HCT116 (cell line): Measurements from ENCODE around the gene UBAP2L. TPM values are rescaled to one million over a fixed set of nuclear protein-coding genes. Genes with fewer than 3 reads are reported as not detected.
"Not testable (repeated sequence)": the region's sequence is repeated elsewhere in the genome, so short reads cannot be mapped to it uniquely, and the experiment has no call there.

Experiments used
- ATAC-seq: fragments of 200-7000 bp; cut with Tn5 transposase; 2 replicates; pipeline ENCODE4 v1.9.1; 2020; ENCODE audit warnings: mild to moderate bottlenecking, moderate library complexity
- BruUV-seq: library from RNA; stranded (reverse); fragments of 400-500 nt; replicated peaks from 2 replicates; lab custom pipeline; 2021; lab: Mats Ljungman, UMichigan
- CTCF ChIA-PET: fragments of 300-600 bp; sonication (Branson Sonifier 250); formaldehyde crosslinking; loops from one replicate; lab custom pipeline; 2021; ENCODE audit warnings: antibody characterized with exemption; lab: Charles Lee
- POLR2A ChIA-PET: fragments of 300-600, 350-600 bp; sonication (Branson Sonifier 250); formaldehyde crosslinking; loops from one replicate; lab custom pipeline; 2021; ENCODE audit warnings: antibody characterized with exemption; lab: Charles Lee
- RAD21 ChIA-PET, 2 experiments: fragments of 300-600 bp; sonication (Branson Sonifier 250); formaldehyde crosslinking; loops; one replicate each; lab custom pipeline; 2023; ENCODE audit warnings: low total read pairs in 2 of 2; ENCODE audit not compliant: uncharacterized antibody in 2 of 2, unreplicated experiment in 2 of 2, low non-redundant PET in 1 of 2; lab: Charles Lee
- DNase-seq: peaks from one replicate; pipeline ENCODE4 v3.0.0-alpha.2; 2010; ENCODE audit warnings: low read depth, low spot score
- H2AFZ ChIP-seq: fragments of 200-600 bp; shearing (Covaris generic), sonication (generic); 2 replicates; pipeline ENCODE4 v1.6.1; 2017; ENCODE audit warnings: low read depth, mixed run types, mixed read lengths, antibody characterized with exemption, low read length; ENCODE audit not compliant: poor library complexity, severe bottlenecking
- H3K27ac ChIP-seq: 2 replicates; pipeline ENCODE4 v1.5.1; 2012; ENCODE audit warnings: low read depth, low read length
- H3K27me3 ChIP-seq: fragments of 200-600 bp; sonication (generic); 2 replicates; pipeline ENCODE4 v1.6.1; 2016; ENCODE audit warnings: mixed run types, low read length, mixed read lengths; ENCODE audit not compliant: insufficient read depth
- H3K36me3 ChIP-seq, 2 experiments: fragments of 200-500 bp in 1 of 2; fragments of 200-600 bp in 1 of 2; sonication (Bioruptor generic) in 1 of 2; sonication (generic) in 1 of 2; 2 replicates each; pipeline versions ENCODE4 v1.5.1 to v1.6.1; 2014 to 2016; ENCODE audit warnings: low read length in 2 of 2, inconsistent platforms in 1 of 2, mixed read lengths in 1 of 2, mixed run types in 1 of 2; ENCODE audit not compliant: insufficient read depth in 2 of 2, control insufficient read depth in 1 of 2
- H3K4me1 ChIP-seq, 2 experiments: fragments of 200-600 bp in 1 of 2; sonication (generic) in 1 of 2; 2 replicates each; pipeline versions ENCODE4 v1.5.1 to v1.6.1; 2012 to 2017; ENCODE audit warnings: low read length in 2 of 2, inconsistent platforms in 1 of 2, mild to moderate bottlenecking in 1 of 2, mixed read lengths in 1 of 2, mixed run types in 1 of 2, moderate library complexity in 1 of 2; ENCODE audit not compliant: insufficient read depth in 2 of 2, control insufficient read depth in 1 of 2
- H3K4me2 ChIP-seq: fragments of 200-600 bp; sonication (generic); 2 replicates; pipeline ENCODE4 v1.6.1; 2017; ENCODE audit warnings: mixed run types, low read length, mixed read lengths
- H3K4me3 ChIP-seq, 2 experiments: fragments of 200-600 bp in 1 of 2; sonication (generic) in 1 of 2; replicated peaks in 1 of 2; 2 replicates each; pipeline ENCODE4 v1.5.1; 2011 to 2016; ENCODE audit warnings: low read length in 2 of 2, control low read depth in 1 of 2, low read depth in 1 of 2, mild to moderate bottlenecking in 1 of 2, mixed read lengths in 1 of 2, mixed run types in 1 of 2
- H3K79me2 ChIP-seq: fragments of 200-600 bp; sonication (generic); 2 replicates; pipeline ENCODE4 v1.6.1; 2017; ENCODE audit warnings: mild to moderate bottlenecking, mixed run types, low read length, moderate library complexity, mixed read lengths; ENCODE audit not compliant: insufficient read depth
- H3K9ac ChIP-seq: fragments of 200-600 bp; sonication (generic); 2 replicates; pipeline ENCODE4 v1.6.1; 2016; ENCODE audit warnings: low read length, mixed read lengths
- H3K9me2 ChIP-seq: fragments of 200-600 bp; sonication (generic), shearing (Covaris generic); 2 replicates; pipeline ENCODE4 v1.6.1; 2017; ENCODE audit warnings: mixed run types, mild to moderate bottlenecking, moderate library complexity; ENCODE audit not compliant: insufficient read depth
- H3K9me3 ChIP-seq, 2 experiments: fragments of 200-500 bp in 1 of 2; fragments of 200-600 bp in 1 of 2; sonication (Bioruptor generic) in 1 of 2; sonication (generic) in 1 of 2; 2 replicates each; pipeline ENCODE4 v1.6.1; 2014 to 2017; ENCODE audit warnings: low read length in 2 of 2, mixed read lengths in 2 of 2, inconsistent platforms in 1 of 2, low read depth in 1 of 2, mild to moderate bottlenecking in 1 of 2, mixed run types in 1 of 2, moderate library complexity in 1 of 2; ENCODE audit not compliant: control insufficient read depth in 1 of 2, insufficient read depth in 1 of 2
- H4K20me1 ChIP-seq: fragments of 200-600 bp; sonication (generic), shearing (Covaris generic); 2 replicates; pipeline ENCODE4 v1.6.1; 2017; ENCODE audit warnings: mixed run types, mild to moderate bottlenecking, moderate library complexity; ENCODE audit not compliant: insufficient read depth
- ATF3 ChIP-seq: IDR thresholded peaks from 2 replicates; pipeline ENCODE4 v1.6.1; 2012
- CBX3 ChIP-seq: IDR thresholded peaks from 2 replicates; pipeline ENCODE4 v1.6.1; 2012; ENCODE audit warnings: low read depth
- CEBPB ChIP-seq: IDR thresholded peaks from 2 replicates; pipeline ENCODE4 v1.6.1; 2012; ENCODE audit warnings: low read depth
- EGR1 ChIP-seq: IDR thresholded peaks from 2 replicates; pipeline ENCODE4 v1.6.1; 2012; ENCODE audit warnings: low read depth
- ELF1 ChIP-seq: IDR thresholded peaks from 2 replicates; pipeline ENCODE4 v1.6.1; 2012; ENCODE audit warnings: low read depth, borderline replicate concordance
- EZH2 ChIP-seq: fragments of 200-600 bp; sonication (generic); IDR thresholded peaks from 2 replicates; pipeline ENCODE4 v1.6.1; 2017; ENCODE audit warnings: antibody characterized with exemption, mixed run types
- JUND ChIP-seq: IDR thresholded peaks from 2 replicates; pipeline ENCODE4 v1.6.1; 2012
- POLR2A ChIP-seq: IDR thresholded peaks from 2 replicates; pipeline ENCODE4 v1.7.0; 2011; ENCODE audit warnings: borderline replicate concordance; ENCODE audit not compliant: insufficient read depth, insufficient read length; ENCODE audit errors: extremely low read depth
- POLR2AphosphoS5 ChIP-seq: IDR thresholded peaks from 2 replicates; pipeline ENCODE4 v1.6.1; 2011; ENCODE audit warnings: mild to moderate bottlenecking, low read depth, low read length, moderate library complexity
- RAD21 ChIP-seq: IDR thresholded peaks from 2 replicates; pipeline ENCODE4 v1.6.1; 2012; ENCODE audit warnings: low read depth, mild to moderate bottlenecking
- SIN3A ChIP-seq: IDR thresholded peaks from 2 replicates; pipeline ENCODE4 v1.6.1; 2012; ENCODE audit warnings: low read depth
- SP1 ChIP-seq: IDR thresholded peaks from 2 replicates; pipeline ENCODE4 v1.6.1; 2012; ENCODE audit warnings: low read depth
- SRF ChIP-seq: IDR thresholded peaks from 2 replicates; pipeline ENCODE4 v1.6.1; 2012; ENCODE audit warnings: low read depth
- TCF7L2 ChIP-seq: IDR thresholded peaks from 2 replicates; pipeline ENCODE4 v1.7.0; 2011; ENCODE audit warnings: borderline replicate concordance, inconsistent platforms; ENCODE audit not compliant: insufficient read depth, insufficient read length; ENCODE audit errors: extremely low read depth
- intact Hi-C: fragments of 100-400 bp; cut with micrococcal nuclease; formaldehyde crosslinking; loops from 2 replicates; pipeline ENCODE4 v1.10.0; 2022
- total RNA-seq: library from RNA; stranded (reverse); gene quantifications from one replicate; pipeline ENCODE4 v1.2.1, GENCODE V29; 2021; ENCODE audit not compliant: unreplicated experiment
- TF ChIP-seq, protein P1 (sequence below): IDR thresholded peaks from 2 replicates; pipeline ENCODE4 v1.6.1; 2012
- TF ChIP-seq, protein P2 (sequence below): IDR thresholded peaks from 2 replicates; pipeline ENCODE4 v1.6.1; 2011; ENCODE audit warnings: mild to moderate bottlenecking, low read length, moderate library complexity; ENCODE audit not compliant: insufficient replicate concordance; ENCODE audit errors: extremely low read depth
- TF ChIP-seq, protein P3 (sequence below), 3 experiments: fragments of 200-600 bp in 1 of 3; sonication (generic) in 1 of 3; IDR thresholded peaks in 2 of 3; conservative IDR thresholded peaks in 1 of 3; 2 replicates each; pipeline ENCODE4 v1.5.1; 2012 to 2017; ENCODE audit warnings: low read depth in 2 of 3, low read length in 2 of 3, antibody characterized with exemption in 1 of 3, borderline replicate concordance in 1 of 3, control low read depth in 1 of 3, mild to moderate bottlenecking in 1 of 3, mixed read lengths in 1 of 3, mixed run types in 1 of 3, moderate library complexity in 1 of 3; ENCODE audit not compliant: insufficient read depth in 1 of 3

Gene UBAP2L
- total RNA-seq, 1 experiment from 2014 or later: 189 TPM

DNA sequence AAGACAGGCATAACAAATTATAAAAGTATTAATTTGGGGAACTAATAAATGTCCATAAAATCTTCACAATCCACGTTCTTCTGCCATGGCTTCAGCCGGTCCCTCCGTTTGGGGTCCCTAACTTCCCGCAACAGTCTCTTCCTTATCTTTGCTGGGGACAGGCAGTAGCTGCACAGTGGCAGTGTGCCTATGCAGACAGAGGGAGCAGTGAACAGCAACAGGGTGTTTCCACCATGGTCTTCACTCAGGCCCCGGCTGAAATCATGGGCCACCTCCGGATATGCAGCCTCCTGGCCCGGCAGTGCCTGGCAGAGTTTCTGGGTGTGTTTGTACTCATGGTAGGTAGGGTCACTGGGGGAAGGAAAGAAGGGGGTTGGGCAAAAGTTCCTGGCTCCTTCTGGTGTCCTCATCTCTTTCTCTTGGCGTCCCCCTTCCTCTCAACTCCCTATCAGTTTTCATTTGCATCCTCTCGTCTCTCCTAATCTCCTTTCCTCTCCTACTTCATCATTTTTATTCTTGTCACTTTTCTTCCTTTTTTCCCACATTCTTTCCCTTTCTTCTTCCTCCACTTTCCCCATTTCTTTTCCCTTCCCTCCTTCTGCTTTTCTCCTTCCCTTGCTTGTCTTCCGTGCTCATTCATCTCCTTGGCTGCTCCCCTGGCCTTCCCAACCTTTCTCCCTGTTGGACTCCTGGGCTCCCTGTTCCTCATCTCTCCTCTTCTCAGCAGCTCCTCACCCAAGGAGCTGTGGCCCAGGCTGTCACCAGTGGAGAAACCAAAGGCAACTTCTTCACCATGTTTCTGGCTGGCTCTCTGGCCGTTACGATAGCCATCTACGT is 91.7 kb downstream of the UBAP2L start:
- intact Hi-C loops, H3K4me2 ChIP-seq, H3K4me3 ChIP-seq, H4K20me1 ChIP-seq, H3K27me3 ChIP-seq, H3K9me2 ChIP-seq, DNase-seq, H3K79me2 ChIP-seq, H3K4me1 ChIP-seq, POLR2A ChIA-PET, H3K27ac ChIP-seq, H3K9me3 ChIP-seq, ATAC-seq, H3K36me3 ChIP-seq, H2AFZ ChIP-seq, BruUV-seq, CTCF ChIA-PET, RAD21 ChIA-PET, H3K9ac ChIP-seq: not testable (repeated sequence)

DNA sequence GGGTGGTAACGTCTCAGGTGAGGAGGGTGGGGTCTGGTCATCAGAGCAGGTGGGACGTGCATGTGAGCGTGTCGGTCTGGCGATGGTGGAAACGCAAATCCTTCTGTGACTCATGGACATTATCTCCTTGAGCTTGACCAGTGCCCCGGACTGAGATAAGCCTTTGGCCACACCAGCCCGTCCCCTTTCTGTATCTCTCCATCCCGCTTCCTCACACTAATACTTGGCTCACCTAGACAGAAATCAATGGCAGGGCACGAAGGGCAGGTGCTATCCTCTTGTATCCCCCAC is 92.3 kb downstream of the UBAP2L start:
- H3K4me1 ChIP-seq: no peaks in the 10 kb centered on the region
- H3K4me2 ChIP-seq: no peak overlapping the region
- intact Hi-C loops: no loop called here
- H3K27me3 ChIP-seq: peaks cover 8% of the 10 kb centered on the region; the same call in 1 of the 2 replicates
- no peak overlapping the region for H3K27ac ChIP-seq
- no peaks in the 10 kb centered on the region for H4K20me1 ChIP-seq
- no peaks in the 10 kb centered on the region for H3K36me3 ChIP-seq
- no TSS peak for BruUV-seq
- H3K9me3 ChIP-seq: no peaks in the 10 kb centered on the region
- H3K79me2 ChIP-seq: no peaks in the 10 kb centered on the region
- no peak overlapping the region for H3K4me3 ChIP-seq
- no peak for DNase-seq
- CTCF ChIA-PET: no interaction called here
- no peak for ATAC-seq
- H2AFZ ChIP-seq: no peak overlapping the region
- no peaks in the 10 kb centered on the region for H3K9me2 ChIP-seq
- POLR2A ChIA-PET: no interaction called here
- RAD21 ChIA-PET: interaction anchor here in 1 of 2 experiments (0.6 kb wide), 1 partner anchor 286 kb away, joined by 4 read pairs; no protein-coding TSS in a partner anchor
- H3K9ac ChIP-seq: no peak overlapping the region
- TF ChIP-seq, protein P1, sequence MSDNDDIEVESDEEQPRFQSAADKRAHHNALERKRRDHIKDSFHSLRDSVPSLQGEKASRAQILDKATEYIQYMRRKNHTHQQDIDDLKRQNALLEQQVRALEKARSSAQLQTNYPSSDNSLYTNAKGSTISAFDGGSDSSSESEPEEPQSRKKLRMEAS: no peak
- TF ChIP-seq JUND (no peak), ATF3 (no peak), SP1 (no peak), POLR2A (no peak), CEBPB (no peak), SIN3A (no peak), POLR2AphosphoS5 (no peak), TCF7L2 (no peak), EGR1 (no peak), SRF (no peak), CBX3 (no peak), EZH2 (no peak), RAD21 (no peak), ELF1 (no peak)
- TF ChIP-seq, protein P2, sequence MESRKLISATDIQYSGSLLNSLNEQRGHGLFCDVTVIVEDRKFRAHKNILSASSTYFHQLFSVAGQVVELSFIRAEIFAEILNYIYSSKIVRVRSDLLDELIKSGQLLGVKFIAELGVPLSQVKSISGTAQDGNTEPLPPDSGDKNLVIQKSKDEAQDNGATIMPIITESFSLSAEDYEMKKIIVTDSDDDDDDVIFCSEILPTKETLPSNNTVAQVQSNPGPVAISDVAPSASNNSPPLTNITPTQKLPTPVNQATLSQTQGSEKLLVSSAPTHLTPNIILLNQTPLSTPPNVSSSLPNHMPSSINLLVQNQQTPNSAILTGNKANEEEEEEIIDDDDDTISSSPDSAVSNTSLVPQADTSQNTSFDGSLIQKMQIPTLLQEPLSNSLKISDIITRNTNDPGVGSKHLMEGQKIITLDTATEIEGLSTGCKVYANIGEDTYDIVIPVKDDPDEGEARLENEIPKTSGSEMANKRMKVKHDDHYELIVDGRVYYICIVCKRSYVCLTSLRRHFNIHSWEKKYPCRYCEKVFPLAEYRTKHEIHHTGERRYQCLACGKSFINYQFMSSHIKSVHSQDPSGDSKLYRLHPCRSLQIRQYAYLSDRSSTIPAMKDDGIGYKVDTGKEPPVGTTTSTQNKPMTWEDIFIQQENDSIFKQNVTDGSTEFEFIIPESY: no peak
- TF ChIP-seq, protein P3, sequence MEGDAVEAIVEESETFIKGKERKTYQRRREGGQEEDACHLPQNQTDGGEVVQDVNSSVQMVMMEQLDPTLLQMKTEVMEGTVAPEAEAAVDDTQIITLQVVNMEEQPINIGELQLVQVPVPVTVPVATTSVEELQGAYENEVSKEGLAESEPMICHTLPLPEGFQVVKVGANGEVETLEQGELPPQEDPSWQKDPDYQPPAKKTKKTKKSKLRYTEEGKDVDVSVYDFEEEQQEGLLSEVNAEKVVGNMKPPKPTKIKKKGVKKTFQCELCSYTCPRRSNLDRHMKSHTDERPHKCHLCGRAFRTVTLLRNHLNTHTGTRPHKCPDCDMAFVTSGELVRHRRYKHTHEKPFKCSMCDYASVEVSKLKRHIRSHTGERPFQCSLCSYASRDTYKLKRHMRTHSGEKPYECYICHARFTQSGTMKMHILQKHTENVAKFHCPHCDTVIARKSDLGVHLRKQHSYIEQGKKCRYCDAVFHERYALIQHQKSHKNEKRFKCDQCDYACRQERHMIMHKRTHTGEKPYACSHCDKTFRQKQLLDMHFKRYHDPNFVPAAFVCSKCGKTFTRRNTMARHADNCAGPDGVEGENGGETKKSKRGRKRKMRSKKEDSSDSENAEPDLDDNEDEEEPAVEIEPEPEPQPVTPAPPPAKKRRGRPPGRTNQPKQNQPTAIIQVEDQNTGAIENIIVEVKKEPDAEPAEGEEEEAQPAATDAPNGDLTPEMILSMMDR (IDR thresholded peaks at IDR 0.05 in 2 of 3, conservative IDR thresholded peaks at IDR 0.05 in 1 of 3; ENCODE audit: borderline replicate concordance in 1 of 3, insufficient read depth in 1 of 3, low read depth in 2 of 3, low read length in 2 of 3): no peak
